GM12874 (cell line): ENCODE results near the gene PLCXD1.

Experiments used
- CTCF ChIP-seq: IDR thresholded peaks from 2 replicates; pipeline ENCODE4 v1.5.1; 2011; ENCODE audit warnings: low read depth, mild to moderate bottlenecking, control low read depth, low read length, moderate library complexity; ENCODE audit not compliant: insufficient read depth

PLCXD1 gene

GRCh38 chrX:314781-315595 lies 33.8 kb downstream of the PLCXD1 start:
- no peak for TF ChIP-seq CTCF

GRCh38 chrX:316351-317325 lies 35.5 kb downstream of the PLCXD1 start:
- no peak for TF ChIP-seq CTCF

GRCh38 chrX:317424-318067 lies 36.4 kb downstream of the PLCXD1 start:
- TF ChIP-seq CTCF: no peak

GRCh38 chrX:318068-318738 lies 37.0 kb downstream of the PLCXD1 start:
- TF ChIP-seq CTCF: no peak

GRCh38 chrX:318739-319578 lies 37.8 kb downstream of the PLCXD1 start, which contains the start of gene GTPBP6:
Gene GTPBP6 (minus strand): TSS chrX:318796. CDS start chrX:318787, 9 bp downstream.
- no peak for TF ChIP-seq CTCF

GRCh38 chrX:319579-320125 lies 38.5 kb downstream of the PLCXD1 start:
- TF ChIP-seq CTCF: no peak
